Measurements from ENCODE around the gene ZNF580.

Gene ZNF580

DNA sequence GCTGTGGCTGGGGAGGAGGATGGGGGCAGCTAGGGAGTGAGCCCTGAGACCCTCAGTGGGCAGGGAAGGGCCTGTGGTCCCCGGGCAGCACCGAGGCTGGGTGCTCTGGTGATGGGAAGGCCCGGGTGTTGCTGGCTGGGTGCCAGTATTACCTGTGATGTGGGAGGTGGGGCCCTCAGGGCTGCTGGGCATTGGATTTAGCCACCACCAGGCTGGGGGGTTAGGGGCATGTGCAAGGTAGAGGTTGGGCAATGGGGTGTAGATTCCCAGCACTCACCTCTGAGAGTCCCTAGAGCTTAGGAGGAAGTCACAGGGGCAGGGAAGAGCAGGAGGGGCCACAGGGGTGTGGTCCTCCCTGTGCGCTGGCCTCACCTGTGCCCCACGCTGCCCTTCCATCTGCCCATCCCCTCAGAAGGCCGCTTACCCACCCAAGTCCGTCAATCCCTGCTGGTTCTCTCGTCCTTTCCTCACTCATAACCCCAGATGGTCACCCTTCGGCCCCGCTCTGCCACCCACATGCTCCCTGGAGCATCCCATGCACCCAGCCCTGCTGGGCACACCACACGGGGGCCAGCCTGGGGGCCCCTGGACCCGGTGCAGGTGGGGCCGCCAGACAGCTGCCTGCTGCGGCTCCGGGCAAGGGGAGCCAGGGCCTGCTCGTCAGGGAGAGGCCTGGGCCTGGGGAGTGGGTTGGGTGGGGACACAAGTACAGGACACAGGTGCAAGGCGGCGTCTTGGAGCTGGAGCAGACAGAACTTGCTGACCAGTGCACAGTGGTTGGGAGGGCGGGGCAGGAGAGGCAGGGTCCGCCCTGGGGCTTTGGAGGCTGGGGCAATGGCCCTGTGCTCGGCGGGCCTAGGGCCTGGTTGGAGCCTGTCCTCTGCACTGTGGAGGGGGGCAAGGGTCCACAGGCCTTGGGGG, 46.7 kb downstream of the ZNF580 start:
- Histone ChIP-seq H4K20me1 (ENCODE audit: insufficient read depth, low read length, poor library complexity, severe bottlenecking) (peaks cover 4% of the 10 kb centered on the region), H3K27me3 (ENCODE audit: insufficient read depth, low read length, poor library complexity, severe bottlenecking) (no peaks in the 10 kb centered on the region), H3K36me3 (ENCODE audit: insufficient read depth, low read length) (peaks cover 67% of the 10 kb centered on the region; the same call in 1 of the 2 replicates), H3K4me1 (ENCODE audit: insufficient read depth, low read length, poor library complexity, severe bottlenecking) (no peaks in the 10 kb centered on the region), H3K4me3 (ENCODE audit: low read length, poor library complexity, severe bottlenecking) (no peak overlapping the region), H3K79me2 (ENCODE audit: insufficient read depth, low read length) (no peaks in the 10 kb centered on the region), H3K9me3 (ENCODE audit: insufficient read depth, low read depth, low read length) (no peaks in the 10 kb centered on the region), H3K9ac (ENCODE audit: low read depth, low read length, poor library complexity, severe bottlenecking) (no peak overlapping the region), H3K4me2 (ENCODE audit: low read depth, low read length, poor library complexity, severe bottlenecking) (no peak overlapping the region), H2AFZ (ENCODE audit: low read length) (no peak overlapping the region), H3F3A (ENCODE audit: low read depth) (no peaks in the 10 kb centered on the region), H3K9me2 (replicated peaks; ENCODE audit: low read depth, low read length) (no peaks in the 10 kb centered on the region)
- TF ChIP-seq, protein P1, sequence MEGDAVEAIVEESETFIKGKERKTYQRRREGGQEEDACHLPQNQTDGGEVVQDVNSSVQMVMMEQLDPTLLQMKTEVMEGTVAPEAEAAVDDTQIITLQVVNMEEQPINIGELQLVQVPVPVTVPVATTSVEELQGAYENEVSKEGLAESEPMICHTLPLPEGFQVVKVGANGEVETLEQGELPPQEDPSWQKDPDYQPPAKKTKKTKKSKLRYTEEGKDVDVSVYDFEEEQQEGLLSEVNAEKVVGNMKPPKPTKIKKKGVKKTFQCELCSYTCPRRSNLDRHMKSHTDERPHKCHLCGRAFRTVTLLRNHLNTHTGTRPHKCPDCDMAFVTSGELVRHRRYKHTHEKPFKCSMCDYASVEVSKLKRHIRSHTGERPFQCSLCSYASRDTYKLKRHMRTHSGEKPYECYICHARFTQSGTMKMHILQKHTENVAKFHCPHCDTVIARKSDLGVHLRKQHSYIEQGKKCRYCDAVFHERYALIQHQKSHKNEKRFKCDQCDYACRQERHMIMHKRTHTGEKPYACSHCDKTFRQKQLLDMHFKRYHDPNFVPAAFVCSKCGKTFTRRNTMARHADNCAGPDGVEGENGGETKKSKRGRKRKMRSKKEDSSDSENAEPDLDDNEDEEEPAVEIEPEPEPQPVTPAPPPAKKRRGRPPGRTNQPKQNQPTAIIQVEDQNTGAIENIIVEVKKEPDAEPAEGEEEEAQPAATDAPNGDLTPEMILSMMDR (conservative IDR thresholded peaks at IDR 0.05; ENCODE audit: low read length), result no peak
- TF ChIP-seq EZH2phosphoT487 (IDR thresholded peaks at IDR 0.05; ENCODE audit: borderline replicate concordance), result no peak

GRCh38 chr19:55688422-55689218, 47.8 kb downstream of the ZNF580 start:
- Histone ChIP-seq H3K27me3 (ENCODE audit: insufficient read depth, low read length, poor library complexity, severe bottlenecking) (no peaks in the 10 kb centered on the region), H3K4me3 (ENCODE audit: low read length, poor library complexity, severe bottlenecking) (no peak overlapping the region), H3K4me1 (ENCODE audit: insufficient read depth, low read length, poor library complexity, severe bottlenecking) (no peaks in the 10 kb centered on the region), H3K36me3 (ENCODE audit: insufficient read depth, low read length) (peaks cover 73% of the 10 kb centered on the region; the same call in 1 of the 2 replicates), H3K4me2 (ENCODE audit: low read depth, low read length, poor library complexity, severe bottlenecking) (no peak overlapping the region), H3K9me3 (ENCODE audit: insufficient read depth, low read depth, low read length) (no peaks in the 10 kb centered on the region), H4K20me1 (ENCODE audit: insufficient read depth, low read length, poor library complexity, severe bottlenecking) (peaks cover 4% of the 10 kb centered on the region), H3K9me2 (replicated peaks; ENCODE audit: low read depth, low read length) (no peaks in the 10 kb centered on the region), H2AFZ (ENCODE audit: low read length) (no peak overlapping the region), H3F3A (ENCODE audit: low read depth) (no peaks in the 10 kb centered on the region), H3K79me2 (ENCODE audit: insufficient read depth, low read length) (no peaks in the 10 kb centered on the region), H3K9ac (ENCODE audit: low read depth, low read length, poor library complexity, severe bottlenecking) (no peak overlapping the region)
- TF ChIP-seq EZH2phosphoT487 (IDR thresholded peaks at IDR 0.05; ENCODE audit: borderline replicate concordance), result no peak
- TF ChIP-seq, protein P1 (conservative IDR thresholded peaks at IDR 0.05; ENCODE audit: low read length), result no peak

DNA sequence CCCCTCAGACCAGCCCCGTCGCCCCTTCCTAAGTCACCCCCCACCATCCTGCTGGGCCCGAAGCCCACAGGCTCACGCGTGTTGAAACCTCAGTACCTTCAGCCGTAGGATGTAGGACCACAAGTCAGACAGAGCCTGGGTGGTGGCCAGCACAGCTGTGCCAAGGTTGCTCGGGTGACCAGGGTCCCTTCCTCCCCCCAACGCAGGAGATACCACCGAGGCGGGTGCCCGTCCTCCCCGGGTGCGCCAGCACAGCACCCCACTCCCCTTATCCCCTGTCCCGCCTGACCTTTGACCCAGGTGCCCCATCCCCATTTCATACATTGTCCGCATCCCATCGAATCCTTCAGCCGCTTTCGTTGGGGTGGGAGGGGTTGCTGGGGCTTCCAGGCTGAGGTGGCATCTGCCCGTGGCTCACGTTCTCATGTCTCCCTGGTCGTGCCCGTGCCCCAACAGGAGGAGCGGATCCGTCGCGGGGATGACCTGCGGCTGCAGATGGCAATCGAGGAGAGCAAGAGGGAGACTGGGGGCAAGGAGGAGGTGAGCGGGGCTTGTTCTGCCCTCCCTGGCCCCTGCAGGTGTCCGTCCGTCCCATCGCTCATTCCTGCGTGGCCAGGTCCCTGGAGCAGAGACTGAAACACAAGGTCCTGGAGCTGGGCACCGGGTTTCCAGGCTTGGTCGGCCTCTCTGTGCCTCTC, 48.8 kb downstream of the ZNF580 start:
- no peaks in the 10 kb centered on the region for H3K27me3 ChIP-seq (ENCODE audit: insufficient read depth, low read length, poor library complexity, severe bottlenecking)
- H3K4me1 ChIP-seq (ENCODE audit: insufficient read depth, low read length, poor library complexity, severe bottlenecking), result no peaks in the 10 kb centered on the region
- TF ChIP-seq, protein P1 (conservative IDR thresholded peaks at IDR 0.05; ENCODE audit: low read length), result no peak
- TF ChIP-seq EZH2phosphoT487 (IDR thresholded peaks at IDR 0.05; ENCODE audit: borderline replicate concordance), result no peak
- H4K20me1 ChIP-seq (ENCODE audit: insufficient read depth, low read length, poor library complexity, severe bottlenecking), result peaks cover 2% of the 10 kb centered on the region
- H3F3A ChIP-seq (ENCODE audit: low read depth), result no peaks in the 10 kb centered on the region
- peaks cover 72% of the 10 kb centered on the region; the same call in 1 of the 2 replicates for H3K36me3 ChIP-seq (ENCODE audit: insufficient read depth, low read length)
- H3K9me3 ChIP-seq (ENCODE audit: insufficient read depth, low read depth, low read length), result no peaks in the 10 kb centered on the region
- no peak overlapping the region for H3K9ac ChIP-seq (ENCODE audit: low read depth, low read length, poor library complexity, severe bottlenecking)
- H3K9me2 ChIP-seq (replicated peaks; ENCODE audit: low read depth, low read length), result no peaks in the 10 kb centered on the region
- no peak overlapping the region for H3K4me2 ChIP-seq (ENCODE audit: low read depth, low read length, poor library complexity, severe bottlenecking)
- H3K4me3 ChIP-seq (ENCODE audit: low read length, poor library complexity, severe bottlenecking), result no peak overlapping the region
- H2AFZ ChIP-seq (ENCODE audit: low read length), result no peak overlapping the region
- H3K79me2 ChIP-seq (ENCODE audit: insufficient read depth, low read length), result no peaks in the 10 kb centered on the region

All from Loucy (cell line).